A172 (cell line): ENCODE measurements around the gene NRCAM. TPM values are rescaled to one million over a fixed set of nuclear protein-coding genes. Genes with fewer than 3 reads are reported as not detected.
A peak's percentile ranks its signal among the peaks of the same experiment; 100 is the strongest.

ENCODE experiments used
- DNase-seq: peaks from one replicate; pipeline ENCODE4 v3.0.0-alpha.2; 2015; ENCODE audit warnings: low spot score
- total RNA-seq: library from RNA; depleted of rRNA; stranded (reverse); fragments of >200 nt; shearing (Covaris generic); gene quantifications from 2 replicates; pipeline ENCODE4 v1.2.3, GENCODE V29; 2014

Gene NRCAM
- total RNA-seq, 1 experiment from 2014 or later = 0.16 TPM

DNA sequence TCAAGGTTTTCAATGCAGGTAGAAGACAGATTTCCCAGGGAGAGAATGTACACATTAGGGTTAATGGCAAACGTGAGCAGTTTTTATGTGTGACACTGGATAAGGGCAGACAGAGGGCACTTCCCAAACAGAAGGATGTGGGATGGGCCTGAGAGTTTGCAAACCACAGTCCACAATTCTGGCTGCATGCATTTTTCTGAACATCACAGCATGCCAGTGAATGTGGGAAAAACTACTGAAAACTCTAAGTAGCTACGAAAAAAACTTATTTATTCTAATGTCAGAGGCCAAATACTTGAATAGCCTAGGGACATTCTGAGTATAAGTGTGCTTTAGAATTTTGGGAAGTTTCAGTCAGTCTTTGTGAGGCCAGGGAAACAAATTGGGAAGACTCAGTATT, 145.9 kb downstream of the NRCAM start:
- no peak for DNase-seq

GRCh38 chr7:108308903-108309302, 147.3 kb downstream of the NRCAM start:
- no peak for DNase-seq

DNA sequence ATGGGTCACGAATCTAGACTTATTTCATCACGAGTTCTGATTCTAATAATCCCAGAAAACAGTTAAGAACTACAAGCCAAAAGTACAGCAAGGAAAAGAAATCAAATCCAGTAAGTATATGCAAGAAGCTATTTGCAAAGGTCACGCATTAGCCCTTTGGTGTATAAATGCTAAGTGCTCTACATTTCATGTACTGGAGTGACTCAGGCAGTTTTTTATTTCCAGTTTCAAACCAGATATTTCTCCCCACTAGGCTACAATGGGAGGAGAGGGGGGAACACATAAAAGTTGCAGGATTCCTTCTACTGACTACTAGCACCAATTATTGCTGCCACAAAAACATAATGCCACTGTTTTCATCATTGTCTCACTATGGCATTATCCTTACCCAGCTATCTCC, 148.0 kb downstream of the NRCAM start:
- DNase-seq = no peak

DNA sequence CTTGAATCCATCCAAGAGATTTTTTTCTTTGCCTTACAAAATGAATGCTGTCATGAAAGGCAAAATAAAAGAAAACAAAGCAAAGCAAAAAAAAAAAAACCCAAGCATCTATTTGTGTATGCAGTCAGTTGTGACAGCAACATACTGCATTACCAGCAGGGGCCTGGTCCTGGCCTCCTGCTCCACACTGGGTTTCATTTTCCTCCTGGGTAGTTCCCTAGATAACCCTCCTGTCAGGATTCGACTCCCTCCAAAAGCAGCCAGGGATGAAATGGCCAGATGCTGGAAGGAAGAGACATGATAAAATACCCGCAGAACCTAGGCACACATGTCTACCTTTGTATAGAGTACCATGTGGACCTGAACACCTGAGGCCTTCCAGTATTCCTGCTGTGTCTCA, 148.6 kb downstream of the NRCAM start:
- DNase-seq = no peak

DNA sequence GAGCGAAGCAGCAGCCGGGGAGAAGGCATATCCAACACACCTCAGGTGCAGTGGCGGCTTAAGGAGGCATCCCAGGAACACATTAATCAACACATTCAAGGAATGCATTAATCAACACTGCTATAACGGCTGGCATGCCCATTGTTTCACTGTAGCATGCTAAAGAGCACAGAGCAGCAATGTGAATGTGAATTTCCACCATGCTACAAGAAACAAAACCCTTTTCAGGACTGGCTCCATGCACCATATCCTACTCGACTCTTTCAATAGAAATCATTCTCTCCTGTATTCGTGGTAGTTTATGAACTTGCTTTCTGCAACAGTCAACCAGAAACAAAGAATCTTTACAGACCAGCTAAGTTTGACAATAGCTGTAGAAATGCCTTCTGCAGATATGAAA, 149.0 kb downstream of the NRCAM start:
- DNase-seq = no peak

DNA sequence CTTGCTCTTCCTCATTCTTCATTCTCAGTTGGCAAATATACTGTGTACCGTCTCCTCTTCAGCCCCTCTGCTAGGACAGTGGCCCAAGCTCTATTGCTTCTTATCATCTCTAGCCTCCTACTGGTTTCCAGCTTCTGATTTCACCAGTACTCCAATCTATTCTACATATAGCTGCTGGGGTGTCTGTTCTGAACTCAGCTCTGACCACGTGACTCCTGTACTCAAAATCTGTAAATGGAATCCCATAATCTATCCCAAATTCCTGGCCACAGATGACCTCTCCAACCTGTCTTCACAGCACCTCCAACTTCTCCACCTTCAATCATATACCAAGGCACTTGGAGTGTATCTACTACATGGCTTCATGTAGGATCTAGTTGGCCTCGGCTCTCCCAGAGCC, 152.9 kb downstream of the NRCAM start:
- no peak for DNase-seq

GRCh38 chr7:108301387-108301786, 154.8 kb downstream of the NRCAM start:
- DNase-seq = no peak

GRCh38 chr7:108299251-108299973, 156.8 kb downstream of the NRCAM start:
- DNase-seq = peak; percentile 93

- no peak for DNase-seq
These were observed 159.3 kb downstream of the NRCAM start for GRCh38 chr7:108296911-108297310.

DNA sequence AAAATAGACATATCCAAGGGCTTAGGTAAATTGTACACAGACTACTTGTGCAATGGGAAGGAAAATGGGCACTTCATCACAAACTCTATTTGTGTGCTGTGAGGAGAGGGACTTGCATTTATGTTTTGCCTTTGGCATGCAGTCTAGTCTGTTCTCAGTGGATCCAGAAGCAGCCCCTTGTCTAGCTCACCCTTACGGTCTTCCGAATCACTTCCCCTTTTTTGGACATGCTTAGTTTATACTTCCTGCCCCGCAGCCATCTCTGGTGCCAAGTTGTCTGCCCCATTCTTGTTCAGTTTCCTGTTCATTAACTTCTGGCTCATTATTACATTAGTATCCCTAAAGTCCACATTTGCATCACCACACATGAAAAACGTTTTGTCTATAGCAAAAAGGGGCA, 161.6 kb downstream of the NRCAM start:
- DNase-seq = no peak

DNA sequence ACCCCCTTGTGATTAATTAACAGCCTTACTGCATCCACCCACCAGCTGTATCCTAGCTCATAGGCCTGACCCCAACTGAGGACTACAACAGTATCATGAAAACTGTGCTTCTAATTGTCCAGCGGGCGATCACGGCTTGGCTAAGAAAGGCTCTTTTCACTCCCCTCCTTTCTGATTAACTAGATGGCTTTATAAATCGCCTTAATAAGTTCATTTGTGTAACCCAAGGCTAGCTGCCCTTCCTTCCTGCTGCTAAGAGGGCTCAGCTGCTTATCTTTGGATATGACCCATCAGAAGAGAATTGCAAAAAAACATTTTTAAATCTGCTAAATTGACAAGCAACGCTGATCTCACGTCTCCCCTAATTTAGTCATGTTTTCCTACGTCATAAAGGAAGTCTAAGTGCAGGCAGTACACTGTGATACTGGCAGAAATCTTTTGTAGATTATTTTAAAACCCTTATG, 163.1 kb downstream of the NRCAM start:
- DNase-seq = no peak

GRCh38 chr7:108292541-108292940, 163.7 kb downstream of the NRCAM start:
- DNase-seq = no peak

DNA sequence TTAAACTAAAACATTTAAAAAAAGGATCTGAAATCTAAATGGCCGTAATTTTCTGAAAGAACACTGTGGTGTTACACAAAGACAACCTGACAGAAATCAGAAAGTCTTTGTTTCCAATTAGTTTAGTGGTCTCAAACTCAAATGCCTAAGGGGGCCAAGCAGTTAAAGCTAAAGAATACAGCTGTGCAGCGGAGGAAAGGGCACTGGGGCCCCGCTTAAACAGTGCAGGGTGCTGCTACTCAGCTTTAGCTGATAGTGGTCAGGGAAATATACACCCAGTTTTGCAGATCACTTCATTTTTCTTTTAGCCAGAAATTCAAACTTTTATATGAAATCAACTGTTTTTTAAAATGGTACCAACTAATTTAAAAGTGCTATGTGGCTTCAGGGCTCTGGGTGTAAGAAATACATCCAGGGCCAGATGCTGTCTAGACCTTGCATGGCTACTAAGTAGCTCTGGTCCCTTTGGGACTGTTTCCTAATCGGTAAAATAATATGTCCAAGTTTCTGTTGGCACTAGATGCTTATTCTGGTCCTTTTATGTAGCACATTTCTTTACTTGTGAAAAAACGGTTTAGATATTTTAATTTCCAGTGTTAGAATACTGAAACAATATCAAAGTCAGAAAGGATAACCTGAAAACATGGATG, 164.3 kb downstream of the NRCAM start:
- DNase-seq = no peak

- DNase-seq = no peak
These were observed 165.1 kb downstream of the NRCAM start for GRCh38 chr7:108291152-108291508.

GRCh38 chr7:108290459-108291151, 165.6 kb downstream of the NRCAM start:
- no peak for DNase-seq

GRCh38 chr7:108289852-108290251, 166.4 kb downstream of the NRCAM start:
- DNase-seq = no peak

DNA sequence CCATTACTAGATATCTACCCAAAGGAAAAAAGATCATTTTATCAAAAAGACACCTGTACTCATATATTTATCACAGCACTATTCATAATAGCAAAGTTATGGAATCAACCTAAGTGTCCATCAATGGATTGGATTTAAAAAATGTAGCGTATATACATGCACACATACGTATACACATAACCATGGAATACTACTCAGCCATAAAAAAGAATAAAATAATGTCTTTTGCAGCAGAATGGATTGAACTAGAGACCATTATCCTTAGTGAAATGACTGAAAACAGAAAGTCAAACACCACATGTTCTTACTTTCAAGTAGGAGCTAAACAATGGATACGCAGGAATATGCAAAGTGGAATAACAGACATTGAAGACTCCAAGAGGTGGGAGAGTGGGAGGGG, 168.4 kb downstream of the NRCAM start:
- DNase-seq = no peak

DNA sequence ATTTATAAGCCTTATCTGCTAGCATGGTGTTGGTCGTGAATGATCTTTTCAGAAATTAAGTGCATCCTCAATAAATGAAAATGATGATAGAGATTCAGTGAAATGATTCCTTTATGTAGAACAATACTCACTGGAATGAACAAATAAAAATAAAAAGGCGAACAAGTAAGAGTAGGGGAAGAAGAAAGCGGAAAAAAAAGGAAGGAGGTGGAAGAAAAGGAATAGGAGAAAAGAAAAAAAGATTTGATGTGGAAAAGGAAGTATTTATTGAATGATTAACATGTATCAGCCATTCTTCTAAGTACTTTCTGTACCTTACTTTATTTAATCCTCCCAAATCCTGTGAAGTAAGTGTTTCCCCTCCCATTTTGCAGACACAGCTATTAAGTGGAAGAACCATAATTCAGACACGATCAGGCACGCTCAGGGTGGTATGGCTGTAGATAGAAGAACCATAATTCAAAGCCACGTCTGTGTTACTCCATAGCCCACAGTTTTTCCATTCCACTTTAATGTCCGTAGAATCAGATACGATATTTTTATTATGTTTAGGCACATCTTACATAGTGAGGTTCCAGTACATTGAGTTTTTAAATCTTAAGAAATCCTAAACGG, 169.8 kb downstream of the NRCAM start:
- no peak for DNase-seq

GRCh38 chr7:108285778-108286177, 170.5 kb downstream of the NRCAM start:
- DNase-seq = no peak

DNA sequence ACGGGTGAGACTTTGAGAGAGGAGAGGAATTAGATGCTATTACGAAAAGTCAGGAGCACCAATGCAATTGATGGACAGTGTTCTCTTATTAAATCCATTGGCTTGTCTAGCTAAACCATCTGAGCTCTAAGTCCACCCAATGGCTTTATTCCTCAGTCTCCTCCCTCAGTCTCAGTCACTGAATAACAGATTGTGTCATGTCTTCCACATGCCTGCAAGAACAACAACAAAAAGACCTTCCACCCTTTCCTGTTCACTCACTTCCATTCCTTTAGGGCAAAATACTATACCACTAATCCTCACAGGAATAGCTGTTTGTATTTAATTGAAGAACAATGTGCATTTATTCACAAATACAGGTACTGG, 171.2 kb downstream of the NRCAM start:
- DNase-seq = no peak

- DNase-seq = no peak
These were observed 171.8 kb downstream of the NRCAM start for GRCh38 chr7:108284349-108285002.

- no peak for DNase-seq
These were observed 173.0 kb downstream of the NRCAM start for GRCh38 chr7:108283252-108283651.
